Measurements from ENCODE around the gene FURIN. TPM values are rescaled to one million over a fixed set of nuclear protein-coding genes. Genes with fewer than 3 reads are reported as not detected.

Gene FURIN
- total and polyA plus RNA-seq, 9 of the 15 experiments (the other 6 are each of a cell fraction or from before 2014, with no cell fraction given): 0.92 to 99.9 (median 34.8) TPM

DNA sequence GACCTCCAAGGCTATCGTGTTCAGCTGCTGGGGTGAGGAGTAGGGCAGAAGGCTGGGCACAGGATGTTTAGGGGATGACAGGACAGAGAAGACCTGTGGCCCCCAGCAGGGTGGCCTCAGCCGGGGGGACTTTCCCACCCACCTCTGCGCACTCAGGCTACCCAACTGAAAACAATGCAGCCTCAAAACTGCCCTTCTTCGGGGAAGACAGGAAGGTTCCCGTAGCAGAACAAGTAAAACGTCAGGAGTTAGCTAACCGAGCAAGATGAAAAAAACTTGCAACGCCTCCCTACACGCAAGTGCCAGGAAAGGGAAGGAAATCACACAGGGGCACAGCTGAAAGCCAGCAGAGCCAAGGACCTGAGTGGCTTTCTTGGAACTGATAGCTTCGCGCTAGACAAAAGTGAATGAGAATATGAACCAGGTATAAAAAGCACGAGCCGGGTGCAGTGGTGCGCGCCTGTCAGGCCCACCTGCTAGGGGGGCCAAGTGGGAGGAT, 38.4 kb upstream of the FURIN start (continued):
- TF ChIP-seq, protein P1, sequence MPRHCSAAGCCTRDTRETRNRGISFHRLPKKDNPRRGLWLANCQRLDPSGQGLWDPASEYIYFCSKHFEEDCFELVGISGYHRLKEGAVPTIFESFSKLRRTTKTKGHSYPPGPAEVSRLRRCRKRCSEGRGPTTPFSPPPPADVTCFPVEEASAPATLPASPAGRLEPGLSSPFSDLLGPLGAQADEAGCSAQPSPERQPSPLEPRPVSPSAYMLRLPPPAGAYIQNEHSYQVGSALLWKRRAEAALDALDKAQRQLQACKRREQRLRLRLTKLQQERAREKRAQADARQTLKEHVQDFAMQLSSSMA (CRISPR knock-in tag; IDR thresholded peaks at IDR 0.05): no peak
- no peak for TF ChIP-seq LCOR (CRISPR knock-in tag; IDR thresholded peaks at IDR 0.05)
- no peak for TF ChIP-seq CBX2 (IDR thresholded peaks at IDR 0.05; ENCODE audit: insufficient read depth, low read length, poor library complexity, severe bottlenecking)
- TF ChIP-seq SETDB1 (IDR thresholded peaks at IDR 0.05; ENCODE audit: low read length): no peak
- no peak for TF ChIP-seq POLR2A (conservative IDR thresholded peaks at IDR 0.05)
- TF ChIP-seq ZNF57 (CRISPR knock-in tag; IDR thresholded peaks at IDR 0.05): no peak

DNA sequence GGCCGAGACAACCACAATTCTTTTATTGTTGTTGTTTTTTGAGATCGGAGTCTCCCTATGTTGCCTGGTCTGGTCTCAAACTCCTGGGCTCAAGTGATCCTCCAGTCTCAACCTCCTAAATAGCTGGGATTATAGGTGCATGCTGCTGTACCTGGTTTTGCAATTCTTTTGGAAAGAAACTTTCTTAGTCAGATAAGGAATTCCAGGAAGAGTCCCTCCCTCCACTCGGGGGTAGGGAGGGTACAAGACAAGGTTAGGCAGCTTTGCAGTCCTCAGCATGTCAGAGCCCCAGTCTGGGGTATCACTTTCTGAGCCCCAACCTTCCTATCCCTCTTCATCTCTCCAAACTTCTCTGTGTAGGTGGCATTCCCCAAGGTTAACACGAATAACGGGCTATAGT, 33.8 kb upstream of the FURIN start:
- H4K20me1 ChIP-seq (replicated peaks; ENCODE audit: control insufficient read depth, insufficient read depth, low read length): no peaks in the 10 kb centered on the region
- intact Hi-C loops (cut with micrococcal nuclease) (no loop called here), in situ Hi-C loops (cut with MboI) (no loop called here)
- no peak; the same call in 1 of the 2 replicates for TF ChIP-seq JUND (IDR thresholded peaks at IDR 0.05; ENCODE audit: borderline replicate concordance, low read depth, low read length)
- TF ChIP-seq JUND (tag; IDR thresholded peaks at IDR 0.05; ENCODE audit: borderline replicate concordance, low read depth, low read length): peak; percentile 33; the same call in 1 of the 3 replicates
- no peak for TF ChIP-seq E2F6 (IDR thresholded peaks at IDR 0.05; ENCODE audit: borderline replicate concordance in 1 of 2, extremely low read depth in 1 of 2, insufficient read depth in 1 of 2, insufficient read length in 1 of 2, low read depth in 1 of 2, low read length in 1 of 2, poor library complexity in 1 of 2, severe bottlenecking in 1 of 2)
- 0 out of 2 replicates have a peak, but pooled peaks have one; percentile 2 for TF ChIP-seq MEF2D (tag; conservative IDR thresholded peaks at IDR 0.05; ENCODE audit: low read depth)
- TF ChIP-seq NR4A1 (CRISPR knock-in tag; IDR thresholded peaks at IDR 0.05): no peak
- 0 out of 2 replicates have a peak, but pooled peaks have one; percentile 7 for TF ChIP-seq NR4A1 (tag; IDR thresholded peaks at IDR 0.05)
- TF ChIP-seq TCF3 (CRISPR knock-in tag; IDR thresholded peaks at IDR 0.05): 0 out of 2 replicates have a peak, but pooled peaks have one; percentile 9
- TF ChIP-seq ZNF239 (CRISPR knock-in tag; IDR thresholded peaks at IDR 0.05): no peak
- TF ChIP-seq ATF6 (CRISPR knock-in tag; IDR thresholded peaks at IDR 0.05): 0 out of 2 replicates have a peak, but pooled peaks have one; percentile 68
- peak; percentile 48; the same call in 1 of the 2 replicates for TF ChIP-seq ARID1B (IDR thresholded peaks at IDR 0.05)
- 0 out of 2 replicates have a peak, but pooled peaks have one; percentile 22 for TF ChIP-seq SMARCA4 (IDR thresholded peaks at IDR 0.05)
- 0 out of 2 replicates have a peak, but pooled peaks have one; percentile 14 for TF ChIP-seq TEAD4 (IDR thresholded peaks at IDR 0.05; ENCODE audit: low read length)
- no peak for TF ChIP-seq TEAD4 (CRISPR knock-in tag; IDR thresholded peaks at IDR 0.05; ENCODE audit: borderline replicate concordance)

More for the DNA sequence above, 33.8 kb upstream of the FURIN start:
- 22% methylated on average over 5 of the region's 5 CpGs for WGBS (ENCODE audit: insufficient coverage, low coverage, missing lambda C conversion rate)
- ATAC-seq: peak; percentile 28
- BruUV-seq (replicated peaks): no TSS peak
- Histone ChIP-seq H3K4me3 (no peak overlapping the region), H3K36me3 (ENCODE audit: control insufficient read depth, insufficient read depth, low read length) (no peaks in the 10 kb centered on the region), H2AFZ (ENCODE audit: low read depth, low read length) (peak overlapping the region; percentile 52), H3K9ac (ENCODE audit: insufficient read depth in 1 of 2, low read depth in 2 of 2, low read length in 2 of 2) (peak overlapping the region in 1 of 2 experiments; percentile 38; a peak in 1 of 4 replicates), H3K4me2 (ENCODE audit: insufficient read depth, low read length) (peak overlapping the region; percentile 61), H3K27ac (ENCODE audit: extremely low read depth, low read depth, low read length) (peak overlapping the region; percentile 43; the same call in 1 of the 3 replicates), H3K79me2 (ENCODE audit: control insufficient read depth, insufficient read depth, low read length) (no peaks in the 10 kb centered on the region), H3K27me3 (ENCODE audit: control insufficient read depth in 2 of 2, insufficient read depth in 2 of 2, low read length in 2 of 2) (no peaks in the 10 kb centered on the region), H3K9me3 (replicated peaks; ENCODE audit: control insufficient read depth, insufficient read depth, low read depth, low read length) (no peaks in the 10 kb centered on the region), H3K4me1 (replicated peaks in 1 of 2; ENCODE audit: control insufficient read depth in 2 of 2, insufficient read depth in 2 of 2, low read length in 2 of 2) (peaks cover 35 to 56% of the 10 kb centered on the region in 2 experiments), H3K9me1 (ENCODE audit: control insufficient read depth, insufficient read depth, low read length) (no peaks in the 10 kb centered on the region)
- FAIRE-seq: peak; percentile 71
- CTCF ChIA-PET (ENCODE audit: low intra/inter-chr PET ratio): interaction anchor here (0.6 kb wide), 1 partner anchor 49 kb away, joined by 3 read pairs; no protein-coding TSS in a partner anchor
- peak in 2 of 4 experiments; percentile 53 to 60 for DNase-seq (ENCODE audit: extremely low read depth in 1 of 4, low spot score in 3 of 4)
- POLR2A ChIA-PET: interaction anchor here (1.0 to 1.4 kb wide), 3 partner anchors 9 to 47 kb away, joined by 3 to 4 read pairs (median 3); partner anchors contain the start of gene FURIN

Data from K562 (cell line).